Neural cell (in vitro differentiated cells): ENCODE measurements around the gene FSTL1. TPM values are rescaled to one million over a fixed set of nuclear protein-coding genes. Genes with fewer than 3 reads are reported as not detected.

ENCODE experiments used
- H2AFZ ChIP-seq: fragments of 200-600, 300-800 bp; sonication (generic), shearing (Covaris generic); 2 replicates; pipeline ENCODE4 v1.6.0; 2014; ENCODE audit warnings: low read depth, mild to moderate bottlenecking, antibody characterized with exemption, low read length, moderate library complexity
- H3F3A ChIP-seq: fragments of 200-600 bp; shearing (Covaris generic); 2 replicates; pipeline ENCODE4 v1.6.1; 2016; ENCODE audit warnings: mild to moderate bottlenecking, moderate library complexity, mixed read lengths, antibody characterized with exemption, low read length; ENCODE audit not compliant: insufficient read depth, poor library complexity, severe bottlenecking
- H3K27ac ChIP-seq: fragments of 200-600, 300-800 bp; sonication (generic), shearing (Covaris generic); 2 replicates; pipeline ENCODE4 v1.5.1; 2014; ENCODE audit warnings: mild to moderate bottlenecking, low read length, moderate library complexity
- H3K27me3 ChIP-seq: fragments of 300-800, 200-600 bp; sonication (generic), shearing (Covaris generic); 2 replicates; pipeline ENCODE4 v1.6.0; 2014; ENCODE audit warnings: mild to moderate bottlenecking, low read depth, low read length, moderate library complexity; ENCODE audit not compliant: insufficient read depth
- H3K36me3 ChIP-seq: fragments of 300-800, 200-600 bp; sonication (generic), shearing (Covaris generic); 2 replicates; pipeline ENCODE4 v1.5.1; 2014; ENCODE audit warnings: mild to moderate bottlenecking, antibody characterized with exemption, low read length, moderate library complexity; ENCODE audit not compliant: insufficient read depth
- H3K4me2 ChIP-seq: fragments of 300-800, 200-600 bp; sonication (generic), shearing (Covaris generic); 2 replicates; pipeline ENCODE4 v1.6.0; 2014; ENCODE audit warnings: mild to moderate bottlenecking, low read length
- H3K4me3 ChIP-seq: fragments of 300-800, 200-600 bp; sonication (generic), shearing (Covaris generic); 2 replicates; pipeline ENCODE4 v1.5.1; 2014; ENCODE audit warnings: mild to moderate bottlenecking, low read length, moderate library complexity
- H3K79me2 ChIP-seq: fragments of 200-600 bp; shearing (Covaris generic); replicated peaks from 2 replicates; pipeline ENCODE4 v1.6.0; 2014; ENCODE audit warnings: mild to moderate bottlenecking, low read length, moderate library complexity; ENCODE audit not compliant: insufficient read depth
- H3K9ac ChIP-seq: fragments of 300-800, 200-600 bp; sonication (generic), shearing (Covaris generic); 2 replicates; pipeline ENCODE4 v1.6.1; 2016; ENCODE audit warnings: mild to moderate bottlenecking, low read length, mixed read lengths
- H3K9me2 ChIP-seq: fragments of 200-600 bp; shearing (Covaris generic); 2 replicates; pipeline ENCODE4 v1.6.1; 2016; ENCODE audit warnings: mild to moderate bottlenecking, low read length, mixed read lengths; ENCODE audit not compliant: insufficient read depth
- H3K9me3 ChIP-seq: fragments of 200-600, 300-800 bp; sonication (generic), shearing (Covaris generic); 2 replicates; pipeline ENCODE4 v1.6.1; 2016; ENCODE audit warnings: mild to moderate bottlenecking, mixed run types, low read length, moderate library complexity, mixed read lengths
- H4K20me1 ChIP-seq: fragments of 200-600 bp; shearing (Covaris generic); 2 replicates; pipeline ENCODE4 v1.6.1; 2016; ENCODE audit warnings: mild to moderate bottlenecking, mixed run types; ENCODE audit not compliant: insufficient read depth
- CTCF ChIP-seq: fragments of 450-650 bp; IDR thresholded peaks from 2 replicates; pipeline ENCODE4 v1.5.1; 2014; ENCODE audit warnings: antibody characterized with exemption, mild to moderate bottlenecking, moderate library complexity; ENCODE audit not compliant: poor library complexity, severe bottlenecking
- EP300 ChIP-seq: fragments of 450-650 bp; conservative IDR thresholded peaks from 2 replicates; pipeline ENCODE4 v1.6.1; 2014; ENCODE audit warnings: antibody characterized with exemption, mild to moderate bottlenecking, moderate library complexity; ENCODE audit not compliant: poor library complexity, severe bottlenecking
- EZH2 ChIP-seq: fragments of 200-600, 300-800 bp; shearing (Covaris generic), sonication (generic); IDR thresholded peaks from 2 replicates; pipeline ENCODE4 v1.6.1; 2014; ENCODE audit warnings: antibody characterized with exemption, low read length, borderline replicate concordance, mild to moderate bottlenecking; ENCODE audit not compliant: insufficient read depth, poor library complexity, severe bottlenecking
- MXI1 ChIP-seq: fragments of 450-650 bp; conservative IDR thresholded peaks from 2 replicates; pipeline ENCODE4 v1.6.1; 2014; ENCODE audit warnings: antibody characterized with exemption, mild to moderate bottlenecking; ENCODE audit not compliant: poor library complexity, severe bottlenecking
- POLR2AphosphoS5 ChIP-seq: IDR thresholded peaks from 2 replicates; pipeline ENCODE4 v1.6.1; 2012
- RAD21 ChIP-seq: fragments of 450-650 bp; conservative IDR thresholded peaks from 2 replicates; pipeline ENCODE4 v1.6.1; 2014; ENCODE audit warnings: antibody characterized with exemption, mild to moderate bottlenecking, moderate library complexity
- REST ChIP-seq: IDR thresholded peaks from 2 replicates; pipeline ENCODE4 v1.6.1; 2012; ENCODE audit warnings: borderline replicate concordance
- SMC3 ChIP-seq: fragments of 450-650 bp; conservative IDR thresholded peaks from 2 replicates; pipeline ENCODE4 v1.6.1; 2014; ENCODE audit warnings: antibody characterized with exemption, mild to moderate bottlenecking, moderate library complexity; ENCODE audit not compliant: poor library complexity
- TAF1 ChIP-seq: IDR thresholded peaks from 2 replicates; pipeline ENCODE4 v1.6.1; 2012; ENCODE audit warnings: low read depth
- polyA plus RNA-seq: library from polyadenylated mRNA; depleted of rRNA; stranded (reverse); fragments of >200 nt; gene quantifications from 2 replicates; pipeline ENCODE4 v1.2.3, GENCODE V29; 2014

Gene FSTL1
- polyA plus RNA-seq, 1 donor from 2014 or later: 12.3 TPM

- no peaks in the 10 kb centered on the region for H3K36me3 ChIP-seq
- no peak overlapping the region for H3K4me3 ChIP-seq
- no peaks in the 10 kb centered on the region for H3K27me3 ChIP-seq
- no peaks in the 10 kb centered on the region for H4K20me1 ChIP-seq
- TF ChIP-seq SMC3 (no peak), TAF1 (no peak)
- H3K4me2 ChIP-seq: no peak overlapping the region
- peaks cover 3% of the 10 kb centered on the region for H3K79me2 ChIP-seq
- no peak overlapping the region for H3K27ac ChIP-seq
- H3K9ac ChIP-seq: no peak overlapping the region
- no peaks in the 10 kb centered on the region for H3F3A ChIP-seq
- no peak overlapping the region for H2AFZ ChIP-seq
- H3K9me3 ChIP-seq: no peaks in the 10 kb centered on the region
- H3K9me2 ChIP-seq: no peaks in the 10 kb centered on the region
Observed at GRCh38 chr3:120438216-120438615, 12.6 kb downstream of the FSTL1 start.

- no peak overlapping the region for H3K4me2 ChIP-seq
- H3K9ac ChIP-seq: no peak overlapping the region
- no peak overlapping the region for H3K4me3 ChIP-seq
- H2AFZ ChIP-seq: no peak overlapping the region
- no peaks in the 10 kb centered on the region for H3K27me3 ChIP-seq
- H3K9me3 ChIP-seq: no peaks in the 10 kb centered on the region
- no peaks in the 10 kb centered on the region for H3F3A ChIP-seq
- no peak overlapping the region for H3K27ac ChIP-seq
- H3K9me2 ChIP-seq: no peaks in the 10 kb centered on the region
- H3K79me2 ChIP-seq: peaks cover 3% of the 10 kb centered on the region
- H3K36me3 ChIP-seq: no peaks in the 10 kb centered on the region
- H4K20me1 ChIP-seq: no peaks in the 10 kb centered on the region
- TF ChIP-seq REST (no peak), POLR2AphosphoS5 (no peak), EZH2 (no peak), RAD21 (no peak), CTCF (no peak), TAF1 (no peak), SMC3 (no peak), EP300 (no peak), MXI1 (no peak)
Observed at GRCh38 chr3:120437559-120437958, 13.2 kb downstream of the FSTL1 start.

GRCh38 chr3:120436523-120437050, 14.2 kb downstream of the FSTL1 start:
- H3K9me3 ChIP-seq: no peaks in the 10 kb centered on the region
- H3K4me2 ChIP-seq: no peak overlapping the region
- H3K79me2 ChIP-seq: peaks cover 3% of the 10 kb centered on the region
- no peaks in the 10 kb centered on the region for H3K36me3 ChIP-seq
- no peaks in the 10 kb centered on the region for H4K20me1 ChIP-seq
- H3F3A ChIP-seq: no peaks in the 10 kb centered on the region
- H3K9me2 ChIP-seq: no peaks in the 10 kb centered on the region
- no peak overlapping the region for H3K9ac ChIP-seq
- H2AFZ ChIP-seq: peak overlapping the region; percentile 29
- peak overlapping the region; percentile 31 for H3K27ac ChIP-seq
- H3K27me3 ChIP-seq: no peaks in the 10 kb centered on the region
- no peak for TF ChIP-seq REST
- no peak for TF ChIP-seq EZH2
- TF ChIP-seq EP300: no peak
- no peak for TF ChIP-seq TAF1
- no peak for TF ChIP-seq RAD21
- no peak overlapping the region for H3K4me3 ChIP-seq
